Measurements from ENCODE around the gene SUMO3.

The SUMO3 gene

GRCh38 chr21:44817914-44818639, at the start of gene SUMO3:
Gene SUMO3 (minus strand): TSS chr21:44818062. CDS start chr21:44817968, 94 bp downstream.
- H3K27me3 ChIP-seq (ENCODE audit: control insufficient read depth, insufficient read depth, low read length): no peaks in the 10 kb centered on the region
- H3K4me3 ChIP-seq (ENCODE audit: low read length): peak within 1 kb of the TSS; percentile 41
- H3K9me3 ChIP-seq (ENCODE audit: control insufficient read depth, low read length): no peaks in the 10 kb centered on the region
- no peaks in the 10 kb centered on the region for H3K36me3 ChIP-seq (ENCODE audit: control insufficient read depth, insufficient read depth, low read length)
- peaks cover 10% of the 10 kb centered on the region for H3K4me1 ChIP-seq (ENCODE audit: control insufficient read depth, insufficient read depth, low read length)
- H3K9ac ChIP-seq (ENCODE audit: low read length): peak within 1 kb of the TSS; percentile 92

- H3K9ac ChIP-seq (ENCODE audit: low read length): no peak overlapping the region
- H3K4me1 ChIP-seq (ENCODE audit: control insufficient read depth, insufficient read depth, low read length): peaks cover 68% of the 10 kb centered on the region
- no peaks in the 10 kb centered on the region for H3K9me3 ChIP-seq (ENCODE audit: control insufficient read depth, low read length)
- H3K36me3 ChIP-seq (ENCODE audit: control insufficient read depth, insufficient read depth, low read length): peaks cover 6% of the 10 kb centered on the region
- no peak overlapping the region for H3K4me3 ChIP-seq (ENCODE audit: low read length)
- H3K27me3 ChIP-seq (ENCODE audit: control insufficient read depth, insufficient read depth, low read length): no peaks in the 10 kb centered on the region
These were observed 49.6 kb upstream of the SUMO3 start for GRCh38 chr21:44867464-44867863.

- H3K4me3 ChIP-seq (ENCODE audit: low read length): no peak overlapping the region
- H3K27me3 ChIP-seq (ENCODE audit: control insufficient read depth, insufficient read depth, low read length): no peaks in the 10 kb centered on the region
- H3K36me3 ChIP-seq (ENCODE audit: control insufficient read depth, insufficient read depth, low read length): peaks cover 6% of the 10 kb centered on the region
- no peak overlapping the region for H3K9ac ChIP-seq (ENCODE audit: low read length)
- no peaks in the 10 kb centered on the region for H3K9me3 ChIP-seq (ENCODE audit: control insufficient read depth, low read length)
- peaks cover 68% of the 10 kb centered on the region for H3K4me1 ChIP-seq (ENCODE audit: control insufficient read depth, insufficient read depth, low read length)
These were observed 48.9 kb upstream of the SUMO3 start for GRCh38 chr21:44866780-44867179.

- no peaks in the 10 kb centered on the region for H3K9me3 ChIP-seq (ENCODE audit: control insufficient read depth, low read length)
- peaks cover 6% of the 10 kb centered on the region for H3K36me3 ChIP-seq (ENCODE audit: control insufficient read depth, insufficient read depth, low read length)
- H3K4me3 ChIP-seq (ENCODE audit: low read length): no peak overlapping the region
- H3K9ac ChIP-seq (ENCODE audit: low read length): peak overlapping the region; percentile 26
- peaks cover 57% of the 10 kb centered on the region for H3K4me1 ChIP-seq (ENCODE audit: control insufficient read depth, insufficient read depth, low read length)
- H3K27me3 ChIP-seq (ENCODE audit: control insufficient read depth, insufficient read depth, low read length): no peaks in the 10 kb centered on the region
These were observed 47.9 kb upstream of the SUMO3 start for GRCh38 chr21:44865561-44866280.

GRCh38 chr21:44862869-44863685, 45.2 kb upstream of the SUMO3 start:
- H3K27me3 ChIP-seq (ENCODE audit: control insufficient read depth, insufficient read depth, low read length): no peaks in the 10 kb centered on the region
- H3K9ac ChIP-seq (ENCODE audit: low read length): no peak overlapping the region
- H3K4me3 ChIP-seq (ENCODE audit: low read length): no peak overlapping the region
- H3K9me3 ChIP-seq (ENCODE audit: control insufficient read depth, low read length): no peaks in the 10 kb centered on the region
- H3K4me1 ChIP-seq (ENCODE audit: control insufficient read depth, insufficient read depth, low read length): peaks cover 32% of the 10 kb centered on the region
- H3K36me3 ChIP-seq (ENCODE audit: control insufficient read depth, insufficient read depth, low read length): peaks cover 14% of the 10 kb centered on the region

- Histone ChIP-seq H3K4me3 (ENCODE audit: low read length) (no peak overlapping the region), H3K36me3 (ENCODE audit: control insufficient read depth, insufficient read depth, low read length) (peaks cover 19% of the 10 kb centered on the region), H3K27me3 (ENCODE audit: control insufficient read depth, insufficient read depth, low read length) (no peaks in the 10 kb centered on the region), H3K9me3 (ENCODE audit: control insufficient read depth, low read length) (no peaks in the 10 kb centered on the region), H3K4me1 (ENCODE audit: control insufficient read depth, insufficient read depth, low read length) (peaks cover 6% of the 10 kb centered on the region), H3K9ac (ENCODE audit: low read length) (no peak overlapping the region)
These were observed 40.9 kb upstream of the SUMO3 start for GRCh38 chr21:44858791-44859190.

GRCh38 chr21:44858291-44858690, 40.4 kb upstream of the SUMO3 start:
- Histone ChIP-seq H3K9me3 (ENCODE audit: control insufficient read depth, low read length) (no peaks in the 10 kb centered on the region), H3K27me3 (ENCODE audit: control insufficient read depth, insufficient read depth, low read length) (no peaks in the 10 kb centered on the region), H3K36me3 (ENCODE audit: control insufficient read depth, insufficient read depth, low read length) (peaks cover 21% of the 10 kb centered on the region), H3K4me3 (ENCODE audit: low read length) (no peak overlapping the region), H3K9ac (ENCODE audit: low read length) (no peak overlapping the region), H3K4me1 (ENCODE audit: control insufficient read depth, insufficient read depth, low read length) (peaks cover 11% of the 10 kb centered on the region)

- no peak overlapping the region for H3K9ac ChIP-seq (ENCODE audit: low read length)
- no peaks in the 10 kb centered on the region for H3K9me3 ChIP-seq (ENCODE audit: control insufficient read depth, low read length)
- H3K27me3 ChIP-seq (ENCODE audit: control insufficient read depth, insufficient read depth, low read length): no peaks in the 10 kb centered on the region
- no peak overlapping the region for H3K4me3 ChIP-seq (ENCODE audit: low read length)
- H3K36me3 ChIP-seq (ENCODE audit: control insufficient read depth, insufficient read depth, low read length): peaks cover 21% of the 10 kb centered on the region
- H3K4me1 ChIP-seq (ENCODE audit: control insufficient read depth, insufficient read depth, low read length): peaks cover 19% of the 10 kb centered on the region
These were observed 39.4 kb upstream of the SUMO3 start for GRCh38 chr21:44857127-44857892.

GRCh38 chr21:44856131-44856530, 38.3 kb upstream of the SUMO3 start:
- H3K27me3 ChIP-seq (ENCODE audit: control insufficient read depth, insufficient read depth, low read length): no peaks in the 10 kb centered on the region
- no peak overlapping the region for H3K9ac ChIP-seq (ENCODE audit: low read length)
- no peak overlapping the region for H3K4me3 ChIP-seq (ENCODE audit: low read length)
- peaks cover 20% of the 10 kb centered on the region for H3K4me1 ChIP-seq (ENCODE audit: control insufficient read depth, insufficient read depth, low read length)
- H3K9me3 ChIP-seq (ENCODE audit: control insufficient read depth, low read length): no peaks in the 10 kb centered on the region
- peaks cover 23% of the 10 kb centered on the region for H3K36me3 ChIP-seq (ENCODE audit: control insufficient read depth, insufficient read depth, low read length)

- H3K9me3 ChIP-seq (ENCODE audit: control insufficient read depth, low read length): no peaks in the 10 kb centered on the region
- no peaks in the 10 kb centered on the region for H3K27me3 ChIP-seq (ENCODE audit: control insufficient read depth, insufficient read depth, low read length)
- peaks cover 28% of the 10 kb centered on the region for H3K36me3 ChIP-seq (ENCODE audit: control insufficient read depth, insufficient read depth, low read length)
- peaks cover 20% of the 10 kb centered on the region for H3K4me1 ChIP-seq (ENCODE audit: control insufficient read depth, insufficient read depth, low read length)
- H3K9ac ChIP-seq (ENCODE audit: low read length): no peak overlapping the region
- H3K4me3 ChIP-seq (ENCODE audit: low read length): no peak overlapping the region
These were observed 37.7 kb upstream of the SUMO3 start for GRCh38 chr21:44855572-44855971.

- no peaks in the 10 kb centered on the region for H3K9me3 ChIP-seq (ENCODE audit: control insufficient read depth, low read length)
- H3K4me3 ChIP-seq (ENCODE audit: low read length): no peak overlapping the region
- H3K36me3 ChIP-seq (ENCODE audit: control insufficient read depth, insufficient read depth, low read length): peaks cover 34% of the 10 kb centered on the region
- no peak overlapping the region for H3K9ac ChIP-seq (ENCODE audit: low read length)
- peaks cover 20% of the 10 kb centered on the region for H3K4me1 ChIP-seq (ENCODE audit: control insufficient read depth, insufficient read depth, low read length)
- H3K27me3 ChIP-seq (ENCODE audit: control insufficient read depth, insufficient read depth, low read length): no peaks in the 10 kb centered on the region
These were observed 37.0 kb upstream of the SUMO3 start for GRCh38 chr21:44854664-44855446.
